ENCODE results near the gene MBD3.

DNA sequence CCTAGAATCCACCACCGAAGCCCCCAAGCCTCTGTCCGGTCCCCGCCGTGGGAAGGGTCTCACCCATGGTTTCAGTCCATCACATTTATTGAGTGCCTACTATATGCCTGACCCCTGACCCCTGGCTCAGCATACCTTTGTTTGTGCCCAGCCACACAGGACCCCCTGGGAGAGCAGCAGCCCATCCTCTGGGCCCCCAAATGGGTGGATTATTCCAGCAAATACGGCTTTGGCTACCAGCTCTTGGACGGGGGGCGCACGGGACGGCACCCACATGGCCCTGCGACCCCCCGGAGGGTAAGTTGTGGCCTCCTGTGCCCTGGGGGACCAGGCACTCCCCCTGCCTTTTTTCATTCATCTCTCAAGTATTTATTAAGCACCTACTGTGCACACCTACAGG lies 61.1 kb downstream of the MBD3 start:
- no peak for TF ChIP-seq POLR2AphosphoS5 (IDR thresholded peaks at IDR 0.05; ENCODE audit: low read depth, low read length)
- TF ChIP-seq TAF1 (IDR thresholded peaks at IDR 0.05; ENCODE audit: borderline replicate concordance, insufficient read depth, low read length): no peak
- TF ChIP-seq FOXP2 (optimal IDR thresholded peaks at IDR 0.05; ENCODE audit: borderline replicate concordance, extremely low read depth, extremely low read length, insufficient read depth): no peak
- TF ChIP-seq, protein P1, sequence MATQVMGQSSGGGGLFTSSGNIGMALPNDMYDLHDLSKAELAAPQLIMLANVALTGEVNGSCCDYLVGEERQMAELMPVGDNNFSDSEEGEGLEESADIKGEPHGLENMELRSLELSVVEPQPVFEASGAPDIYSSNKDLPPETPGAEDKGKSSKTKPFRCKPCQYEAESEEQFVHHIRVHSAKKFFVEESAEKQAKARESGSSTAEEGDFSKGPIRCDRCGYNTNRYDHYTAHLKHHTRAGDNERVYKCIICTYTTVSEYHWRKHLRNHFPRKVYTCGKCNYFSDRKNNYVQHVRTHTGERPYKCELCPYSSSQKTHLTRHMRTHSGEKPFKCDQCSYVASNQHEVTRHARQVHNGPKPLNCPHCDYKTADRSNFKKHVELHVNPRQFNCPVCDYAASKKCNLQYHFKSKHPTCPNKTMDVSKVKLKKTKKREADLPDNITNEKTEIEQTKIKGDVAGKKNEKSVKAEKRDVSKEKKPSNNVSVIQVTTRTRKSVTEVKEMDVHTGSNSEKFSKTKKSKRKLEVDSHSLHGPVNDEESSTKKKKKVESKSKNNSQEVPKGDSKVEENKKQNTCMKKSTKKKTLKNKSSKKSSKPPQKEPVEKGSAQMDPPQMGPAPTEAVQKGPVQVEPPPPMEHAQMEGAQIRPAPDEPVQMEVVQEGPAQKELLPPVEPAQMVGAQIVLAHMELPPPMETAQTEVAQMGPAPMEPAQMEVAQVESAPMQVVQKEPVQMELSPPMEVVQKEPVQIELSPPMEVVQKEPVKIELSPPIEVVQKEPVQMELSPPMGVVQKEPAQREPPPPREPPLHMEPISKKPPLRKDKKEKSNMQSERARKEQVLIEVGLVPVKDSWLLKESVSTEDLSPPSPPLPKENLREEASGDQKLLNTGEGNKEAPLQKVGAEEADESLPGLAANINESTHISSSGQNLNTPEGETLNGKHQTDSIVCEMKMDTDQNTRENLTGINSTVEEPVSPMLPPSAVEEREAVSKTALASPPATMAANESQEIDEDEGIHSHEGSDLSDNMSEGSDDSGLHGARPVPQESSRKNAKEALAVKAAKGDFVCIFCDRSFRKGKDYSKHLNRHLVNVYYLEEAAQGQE (IDR thresholded peaks at IDR 0.05; ENCODE audit: insufficient read depth in 1 of 2, low read depth in 2 of 2, low read length in 2 of 2): no peak
- no peak for TF ChIP-seq SIN3A (IDR thresholded peaks at IDR 0.05; ENCODE audit: borderline replicate concordance, insufficient read depth, low read length)

Measured in PFSK-1 (cell line).